Colonic mucosa (tissue), 4 donors: ENCODE data around the gene DSTN. TPM values are rescaled to one million over a fixed set of nuclear protein-coding genes. Genes with fewer than 3 reads are reported as not detected.

Experiments used
- DNase-seq: peaks from one replicate; pipeline ENCODE4 v3.0.0-alpha.2; 2020
- H3K27ac ChIP-seq: fragments of 200-600 bp; one replicate; pipeline ENCODE4 v1.8.0; 2021
- H3K27me3 ChIP-seq: fragments of 200-600 bp; one replicate; pipeline ENCODE4 v1.8.0; 2021
- H3K36me3 ChIP-seq: fragments of 200-600 bp; one replicate; pipeline ENCODE4 v1.8.0; 2021
- H3K4me1 ChIP-seq: fragments of 200-600 bp; one replicate; pipeline ENCODE4 v1.8.0; 2021; ENCODE audit warnings: mild to moderate bottlenecking
- H3K4me3 ChIP-seq: fragments of 200-600 bp; one replicate; pipeline ENCODE4 v1.8.0; 2021
- H3K9ac ChIP-seq, 2 donors: one replicate each; pipeline ENCODE4 v1.7.0; 2013; ENCODE audit warnings: control low read depth in 2 of 2, low read depth in 2 of 2, low read length in 2 of 2
- H3K9me3 ChIP-seq: fragments of 200-600 bp; one replicate; pipeline ENCODE4 v1.8.0; 2021
- intact Hi-C: fragments of 100-400 bp; cut with DNase I; formaldehyde crosslinking; loops from one replicate; pipeline ENCODE4 v1.14.1; 2022
- total RNA-seq, 2 donors: library from RNA; stranded (reverse); fragmentation: NEBNext Ultra II Directional in 1 of 2; extraction: Animal tissue kit (Norgen Biotek cat#: 25700) in 1 of 2; gene quantifications; one replicate each; pipeline ENCODE4 v1.2.1, GENCODE V29; 2021
- TF ChIP-seq, protein P1 (sequence below): fragments of 200-600 bp; IDR thresholded peaks from one replicate; pipeline ENCODE4 v1.8.0; 2022; ENCODE audit warnings: antibody characterized with exemption, mild to moderate bottlenecking
- donor health status: healthy.
- donor health status: DM: no; HTN: no; CAD: no.
- donor health status: DM: no; HTN: no; CAD: no.

The DSTN gene
- total RNA-seq, 2 donors from 2014 or later = 247 to 437 TPM

- DNase-seq = no peak
- peak overlapping the region in 1 of 2 donors; percentile 7 for H3K9ac ChIP-seq
- H3K9me3 ChIP-seq = no peaks in the 10 kb centered on the region
- TF ChIP-seq, protein P1, sequence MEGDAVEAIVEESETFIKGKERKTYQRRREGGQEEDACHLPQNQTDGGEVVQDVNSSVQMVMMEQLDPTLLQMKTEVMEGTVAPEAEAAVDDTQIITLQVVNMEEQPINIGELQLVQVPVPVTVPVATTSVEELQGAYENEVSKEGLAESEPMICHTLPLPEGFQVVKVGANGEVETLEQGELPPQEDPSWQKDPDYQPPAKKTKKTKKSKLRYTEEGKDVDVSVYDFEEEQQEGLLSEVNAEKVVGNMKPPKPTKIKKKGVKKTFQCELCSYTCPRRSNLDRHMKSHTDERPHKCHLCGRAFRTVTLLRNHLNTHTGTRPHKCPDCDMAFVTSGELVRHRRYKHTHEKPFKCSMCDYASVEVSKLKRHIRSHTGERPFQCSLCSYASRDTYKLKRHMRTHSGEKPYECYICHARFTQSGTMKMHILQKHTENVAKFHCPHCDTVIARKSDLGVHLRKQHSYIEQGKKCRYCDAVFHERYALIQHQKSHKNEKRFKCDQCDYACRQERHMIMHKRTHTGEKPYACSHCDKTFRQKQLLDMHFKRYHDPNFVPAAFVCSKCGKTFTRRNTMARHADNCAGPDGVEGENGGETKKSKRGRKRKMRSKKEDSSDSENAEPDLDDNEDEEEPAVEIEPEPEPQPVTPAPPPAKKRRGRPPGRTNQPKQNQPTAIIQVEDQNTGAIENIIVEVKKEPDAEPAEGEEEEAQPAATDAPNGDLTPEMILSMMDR = no peak
- no peak overlapping the region for H3K27ac ChIP-seq
- intact Hi-C loops = no loop called here
- H3K36me3 ChIP-seq = peaks cover 39% of the 10 kb centered on the region
- H3K4me3 ChIP-seq = no peak overlapping the region
- no peaks in the 10 kb centered on the region for H3K27me3 ChIP-seq
- H3K4me1 ChIP-seq = no peaks in the 10 kb centered on the region
Measured at GRCh38 chr20:17620371-17621228, 50.7 kb downstream of the DSTN start.

GRCh38 chr20:17621229-17621968, 51.5 kb downstream of the DSTN start:
- TF ChIP-seq, protein P1 = no peak
- DNase-seq = no peak
- Histone ChIP-seq H3K36me3 (peaks cover 39% of the 10 kb centered on the region), H3K27me3 (no peaks in the 10 kb centered on the region), H3K9me3 (no peaks in the 10 kb centered on the region), H3K27ac (no peak overlapping the region), H3K9ac (peak overlapping the region in 1 of 2 donors; percentile 7), H3K4me1 (no peaks in the 10 kb centered on the region), H3K4me3 (no peak overlapping the region)
- intact Hi-C loops = no loop called here

DNA sequence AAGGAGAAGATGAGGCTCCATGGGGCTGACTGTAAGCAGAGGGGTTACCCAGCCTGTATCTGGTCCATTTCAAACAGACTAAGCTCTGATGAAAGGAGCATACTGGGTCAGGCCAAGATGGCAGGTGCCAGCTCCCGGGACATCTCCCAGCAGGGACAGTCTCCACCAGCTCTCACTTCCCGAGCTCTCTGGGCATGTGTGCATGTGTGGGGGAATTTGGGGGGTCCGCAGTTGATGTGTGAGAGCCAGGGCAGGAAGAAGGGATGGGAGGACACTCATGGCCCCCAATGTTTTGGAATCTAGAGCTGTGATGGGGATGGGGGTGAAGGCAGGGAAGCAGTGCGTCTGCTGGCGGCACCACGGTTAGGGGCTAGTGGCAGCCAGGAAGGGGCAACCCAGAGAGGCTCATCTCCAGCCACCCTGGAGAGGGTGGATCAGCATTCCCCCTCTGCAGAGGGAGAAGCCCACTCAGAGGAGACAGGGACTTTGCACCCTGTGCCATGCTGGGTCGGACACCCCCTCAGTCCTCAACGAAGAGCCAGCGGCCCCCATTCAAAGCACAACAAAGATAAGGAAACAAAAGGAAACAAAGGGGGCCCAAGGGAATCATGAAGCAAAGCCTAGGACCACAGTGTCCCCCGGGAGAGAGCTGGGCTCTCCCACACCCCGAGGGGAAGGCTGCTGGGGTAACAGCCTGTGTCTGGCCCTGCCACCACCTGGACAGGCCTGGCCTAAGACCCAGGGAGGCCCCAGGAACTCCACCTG, 52.4 kb downstream of the DSTN start:
- intact Hi-C loops = no loop called here
- Histone ChIP-seq H3K27ac (no peak overlapping the region), H3K4me3 (no peak overlapping the region), H3K36me3 (peaks cover 46% of the 10 kb centered on the region), H3K27me3 (no peaks in the 10 kb centered on the region), H3K4me1 (peaks cover 5% of the 10 kb centered on the region), H3K9ac (no peak overlapping the region), H3K9me3 (no peaks in the 10 kb centered on the region)
- TF ChIP-seq, protein P1 = no peak
- no peak for DNase-seq

- no peak overlapping the region for H3K4me3 ChIP-seq
- H3K9ac ChIP-seq = no peak overlapping the region
- intact Hi-C loops = no loop called here
- H3K27me3 ChIP-seq = no peaks in the 10 kb centered on the region
- DNase-seq = no peak
- no peak overlapping the region for H3K27ac ChIP-seq
- H3K9me3 ChIP-seq = no peaks in the 10 kb centered on the region
- TF ChIP-seq, protein P1 = no peak
- peaks cover 7% of the 10 kb centered on the region for H3K4me1 ChIP-seq
- H3K36me3 ChIP-seq = peaks cover 43% of the 10 kb centered on the region
Measured at GRCh38 chr20:17622851-17623508, 53.1 kb downstream of the DSTN start.

DNA sequence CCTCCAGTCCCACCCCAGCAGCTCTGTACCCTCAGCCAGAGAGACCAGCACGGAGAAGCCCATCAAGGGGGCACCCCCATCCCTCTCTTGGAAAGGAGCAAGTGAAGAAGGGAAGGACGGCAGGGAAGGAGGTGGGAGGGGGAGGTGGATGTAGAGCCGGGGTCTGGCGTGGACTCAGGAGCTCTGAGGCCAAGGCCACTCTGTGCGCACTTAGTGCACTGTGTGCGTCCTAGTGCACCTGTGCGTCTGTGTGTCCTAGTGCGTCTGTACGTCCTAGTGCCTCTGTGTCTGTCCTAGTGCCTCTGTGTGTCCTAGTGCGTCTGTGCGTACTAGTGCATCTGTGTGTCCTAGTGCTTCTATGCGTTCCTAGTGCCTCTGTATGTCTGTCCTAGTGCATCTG, 54.2 kb downstream of the DSTN start:
- no peak overlapping the region for H3K9ac ChIP-seq
- no peaks in the 10 kb centered on the region for H3K27me3 ChIP-seq
- peaks cover 7% of the 10 kb centered on the region for H3K4me1 ChIP-seq
- intact Hi-C loops = no loop called here
- H3K36me3 ChIP-seq = peaks cover 51% of the 10 kb centered on the region
- no peak overlapping the region for H3K4me3 ChIP-seq
- H3K9me3 ChIP-seq = no peaks in the 10 kb centered on the region
- no peak for DNase-seq
- TF ChIP-seq, protein P1 = no peak
- H3K27ac ChIP-seq = no peak overlapping the region
